Activated CD4-positive, alpha-beta T cell treated with anti-CD3 and anti-CD28 coated beads, Interleukin-2, Interleukin-4, amounts not matched to agents 100 ng/mL and 50 ng/mL, durations not matched to agents 16 hours and 8 hours (primary cell): Measurements from ENCODE around the gene HSPB1.
"Not testable (repeated sequence)": the region's sequence is repeated elsewhere in the genome, so short reads cannot be mapped to it uniquely, and the experiment has no call there.

Source experiments
- DNase-seq: peaks from one replicate; pipeline ENCODE4 v3.0.0-alpha.2; 2020; ENCODE audit warnings: low spot score

Gene HSPB1

GRCh38 chr7:76334320-76334967 lies 32.0 kb downstream of the HSPB1 start:
- DNase-seq: no peak

- not testable (repeated sequence) for DNase-seq
These were observed 32.9 kb downstream of the HSPB1 start for GRCh38 chr7:76335417-76335816.

GRCh38 chr7:76336094-76336493 lies 33.6 kb downstream of the HSPB1 start:
- DNase-seq: no peak

GRCh38 chr7:76337147-76337546 lies 34.7 kb downstream of the HSPB1 start:
- DNase-seq: no peak

GRCh38 chr7:76338298-76339084 lies 36.0 kb downstream of the HSPB1 start:
- DNase-seq: no peak

- no peak for DNase-seq
These were observed 38.2 kb downstream of the HSPB1 start for GRCh38 chr7:76340617-76341131.

GRCh38 chr7:76342222-76342621 lies 39.7 kb downstream of the HSPB1 start:
- DNase-seq: no peak

- DNase-seq: peak; percentile 51
These were observed 40.9 kb downstream of the HSPB1 start for GRCh38 chr7:76343294-76343930.

- no peak for DNase-seq
These were observed 41.5 kb downstream of the HSPB1 start for GRCh38 chr7:76343931-76344321.

- no peak for DNase-seq
These were observed 43.6 kb downstream of the HSPB1 start for GRCh38 chr7:76346097-76346496.

GRCh38 chr7:76346778-76347177 lies 44.3 kb downstream of the HSPB1 start:
- no peak for DNase-seq

- DNase-seq: no peak
These were observed 45.2 kb downstream of the HSPB1 start for GRCh38 chr7:76347710-76348109.

GRCh38 chr7:76349313-76349885 lies 46.9 kb downstream of the HSPB1 start:
- no peak for DNase-seq

GRCh38 chr7:76351372-76351771 lies 48.9 kb downstream of the HSPB1 start:
- no peak for DNase-seq

- DNase-seq: no peak
These were observed 49.7 kb downstream of the HSPB1 start for GRCh38 chr7:76352193-76352592.

GRCh38 chr7:76353744-76354143 lies 51.3 kb downstream of the HSPB1 start:
- no peak for DNase-seq
